Loucy (cell line): ENCODE measurements around the gene CGB1.

ENCODE experiments used
- EZH2phosphoT487 ChIP-seq: fragments of 200-600 bp; IDR thresholded peaks from 2 replicates; pipeline ENCODE4 v1.6.1; 2018; ENCODE audit warnings: antibody characterized with exemption, mild to moderate bottlenecking, moderate library complexity, borderline replicate concordance
- TF ChIP-seq, protein P1 (sequence below): fragments of 200-600 bp; sonication (generic); conservative IDR thresholded peaks from 2 replicates; pipeline ENCODE4 v1.5.1; 2014; ENCODE audit warnings: mild to moderate bottlenecking, antibody characterized with exemption, low read length

DNA sequence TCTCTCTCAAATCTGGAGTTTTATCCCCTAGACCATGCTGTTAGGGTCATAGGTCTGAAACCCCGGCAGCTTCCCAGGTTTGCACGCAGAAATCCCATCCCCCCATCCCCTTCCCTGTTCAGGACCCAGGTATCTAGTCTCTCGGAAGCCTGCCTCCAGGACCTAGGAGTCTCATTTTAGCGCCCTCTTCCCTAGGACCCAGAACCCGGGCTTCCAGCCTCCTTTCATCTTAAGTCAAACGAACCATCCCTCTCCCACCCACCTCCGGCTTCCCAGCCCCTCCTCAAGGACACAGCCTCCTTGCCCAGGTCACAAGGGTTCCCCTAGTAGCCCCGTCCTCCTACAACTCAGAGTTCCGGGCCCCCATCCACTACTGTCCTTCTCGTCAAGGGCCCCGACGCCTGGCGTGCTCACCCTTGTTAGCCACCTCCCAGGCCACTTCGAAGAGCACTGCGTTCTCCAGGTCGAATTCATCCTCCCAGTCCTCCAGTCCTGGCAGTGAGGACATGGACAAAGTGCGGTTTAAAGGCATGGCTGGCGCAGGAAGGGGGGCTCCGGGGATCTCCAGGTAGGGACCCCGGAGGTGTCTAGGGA is 44.0 kb downstream of the CGB1 start:
- TF ChIP-seq, protein P1, sequence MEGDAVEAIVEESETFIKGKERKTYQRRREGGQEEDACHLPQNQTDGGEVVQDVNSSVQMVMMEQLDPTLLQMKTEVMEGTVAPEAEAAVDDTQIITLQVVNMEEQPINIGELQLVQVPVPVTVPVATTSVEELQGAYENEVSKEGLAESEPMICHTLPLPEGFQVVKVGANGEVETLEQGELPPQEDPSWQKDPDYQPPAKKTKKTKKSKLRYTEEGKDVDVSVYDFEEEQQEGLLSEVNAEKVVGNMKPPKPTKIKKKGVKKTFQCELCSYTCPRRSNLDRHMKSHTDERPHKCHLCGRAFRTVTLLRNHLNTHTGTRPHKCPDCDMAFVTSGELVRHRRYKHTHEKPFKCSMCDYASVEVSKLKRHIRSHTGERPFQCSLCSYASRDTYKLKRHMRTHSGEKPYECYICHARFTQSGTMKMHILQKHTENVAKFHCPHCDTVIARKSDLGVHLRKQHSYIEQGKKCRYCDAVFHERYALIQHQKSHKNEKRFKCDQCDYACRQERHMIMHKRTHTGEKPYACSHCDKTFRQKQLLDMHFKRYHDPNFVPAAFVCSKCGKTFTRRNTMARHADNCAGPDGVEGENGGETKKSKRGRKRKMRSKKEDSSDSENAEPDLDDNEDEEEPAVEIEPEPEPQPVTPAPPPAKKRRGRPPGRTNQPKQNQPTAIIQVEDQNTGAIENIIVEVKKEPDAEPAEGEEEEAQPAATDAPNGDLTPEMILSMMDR, result no peak
- TF ChIP-seq EZH2phosphoT487, result no peak
